Suprapubic skin (tissue), 4 donors: ENCODE results near the gene CSF1R.
"Not testable (repeated sequence)": the region's sequence is repeated elsewhere in the genome, so short reads cannot be mapped to it uniquely, and the experiment has no call there.

Experiments
- EP300 ChIP-seq: sonication (generic); formaldehyde crosslinking; IDR thresholded peaks from one replicate; pipeline ENCODE4 v1.6.1; 2017; ENCODE audit warnings: antibody characterized with exemption
- POLR2A ChIP-seq, 2 donors: fragments of 450-650 bp; IDR thresholded peaks; one replicate each; pipeline ENCODE4 v1.6.1; 2017; ENCODE audit warnings: antibody characterized with exemption in 2 of 2, mild to moderate bottlenecking in 2 of 2, moderate library complexity in 2 of 2
- POLR2AphosphoS5 ChIP-seq, 3 donors: sonication (generic); formaldehyde crosslinking; IDR thresholded peaks; one replicate each; pipeline ENCODE4 v1.6.1; 2017; ENCODE audit warnings: antibody characterized with exemption in 3 of 3

DNA sequence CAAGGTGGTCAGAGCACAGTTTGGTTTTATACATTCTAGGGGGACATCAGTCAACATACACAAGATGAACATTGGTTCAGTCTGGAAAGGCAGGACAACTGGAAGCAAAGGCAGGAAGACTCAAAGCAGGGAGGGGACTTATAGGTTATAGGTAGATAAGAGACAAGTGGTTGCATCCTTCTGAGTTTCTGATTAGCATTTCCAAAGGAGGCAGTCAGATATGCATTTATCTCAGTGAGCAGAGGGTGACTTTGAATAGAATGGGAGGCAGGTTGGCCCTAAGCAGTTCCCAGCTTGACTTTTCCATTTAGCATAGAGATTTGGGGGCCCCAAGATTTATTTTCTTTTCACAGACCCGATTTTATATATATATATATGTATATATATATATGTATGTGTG, 58.3 kb downstream of the CSF1R start:
- TF ChIP-seq POLR2AphosphoS5 (IDR thresholded peaks at IDR 0.05); POLR2A (IDR thresholded peaks at IDR 0.05); EP300: not testable (repeated sequence)
